Measurements from ENCODE around the gene PSAP.

GRCh38 chr10:71840958-71841335, 10.1 kb downstream of the PSAP start:
- TF ChIP-seq E2F6 (IDR thresholded peaks at IDR 0.05; ENCODE audit: borderline replicate concordance, low read depth) (no peak), CTCF (IDR thresholded peaks at IDR 0.05) (no peak)
